ENCODE data around the gene DCTPP1. TPM values are rescaled to one million over a fixed set of nuclear protein-coding genes. Genes with fewer than 3 reads are reported as not detected.

The DCTPP1 gene
- total RNA-seq (2012; rRNA removed) (23.3 and 24.9 TPM in 2 replicates), polyA plus RNA-seq (2012; rRNA removed) (45.5 and 48.9 TPM in 2 replicates), Bru-seq, nascent RNA (percentile 44 among the genes with signal in this experiment), BruChase-seq, experiment 1, labeled RNA remaining after a 6-hour chase (percentile 48 among the genes with signal in this experiment), BruChase-seq, experiment 2, labeled RNA remaining after a 2-hour chase (percentile 43 among the genes with signal in this experiment)
- 50.7 and 53.0 TPM in 2 replicates for polyA plus RNA-seq (2012; cell fraction: cytosol; rRNA removed)
- polyA plus RNA-seq (2012; cell fraction: nucleus; rRNA removed; ENCODE audit: low replicate concordance), result 14.2 and 16.1 TPM in 2 replicates
- long read RNA-seq, transcript DCTPP1-201 (3 exons, 1,222 nt), result major isoform, 24 of 31 reads
- long read RNA-seq, partial matches to known transcripts, result 0 of 31 reads
- long read RNA-seq, other reads (novel, unspliced or antisense), result 7 of 31 reads

DNA sequence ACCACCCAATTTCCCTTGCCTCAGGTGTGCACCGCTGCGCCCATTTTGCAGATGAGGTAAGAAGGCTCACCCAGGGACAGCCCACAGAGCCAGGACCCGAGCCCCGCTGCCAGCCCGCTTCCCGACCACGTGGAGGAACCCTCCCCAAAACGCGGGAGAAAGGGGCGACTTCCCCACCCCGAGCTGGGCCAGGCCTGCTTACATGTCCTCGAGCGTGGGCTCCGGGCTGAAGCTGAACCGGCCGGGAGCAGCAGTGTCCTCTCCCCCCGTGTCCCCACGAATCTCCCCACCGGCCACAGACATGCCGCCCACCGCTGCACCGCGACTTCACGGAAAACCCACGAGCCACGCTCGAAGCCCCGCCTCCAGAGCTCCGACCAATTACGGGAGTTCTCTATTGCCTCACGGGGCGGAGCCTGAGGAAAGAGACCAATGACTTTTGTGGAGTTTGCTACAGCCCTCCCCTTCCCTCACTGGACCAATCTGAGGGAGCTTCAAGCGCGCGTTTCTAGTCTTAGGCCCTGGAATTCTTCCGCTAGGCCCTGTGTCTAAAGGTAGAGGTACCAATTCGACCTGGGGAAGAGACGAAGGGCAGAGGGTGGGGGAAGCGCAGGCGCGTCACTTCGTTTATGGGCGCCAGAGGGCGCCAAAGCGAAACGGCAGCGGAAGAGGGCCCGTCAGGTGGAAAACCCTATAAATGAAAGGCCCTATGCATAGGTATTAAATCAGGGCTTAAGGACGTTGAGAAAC lies at the start of gene DCTPP1:
DCTPP1 (minus strand) TSS at position 353 of the 750 bp plus-strand sequence; CDS start at position 303, 50 bp downstream.
- Histone ChIP-seq H2BK5ac (ENCODE audit: low read depth, low read length, poor library complexity, severe bottlenecking) (no peak within 1 kb of the TSS), H3K18ac (ENCODE audit: low read depth, low read length) (no peak within 1 kb of the TSS), H3K27me3 (ENCODE audit: control insufficient read depth, insufficient read depth, low read length) (peaks cover 5% of the 10 kb centered on the region), H4K91ac (ENCODE audit: insufficient read depth, low read depth, low read length) (peak within 1 kb of the TSS; percentile 33), H3K4me3 (ENCODE audit: insufficient read depth, low read depth, low read length) (peak within 1 kb of the TSS; percentile 64), H3K36me3 (ENCODE audit: control insufficient read depth, insufficient read depth, low read length) (peaks cover 6% of the 10 kb centered on the region), H2AFZ (replicated peaks; ENCODE audit: low read length, poor library complexity) (peak within 1 kb of the TSS; percentile 100), H3K4me1 (ENCODE audit: control insufficient read depth, insufficient read depth, low read length) (peaks cover 3% of the 10 kb centered on the region; the same call in 1 of the 2 replicates), H4K8ac (ENCODE audit: low read depth in 2 of 2, low read length in 2 of 2) (peak within 1 kb of the TSS; percentile 81 to 93), H3K79me1 (ENCODE audit: low read depth in 1 of 2, low read length in 2 of 2) (peaks cover 15 to 19% of the 10 kb centered on the region in 2 experiments), H2AK5ac (ENCODE audit: low read depth, low read length) (peak within 1 kb of the TSS; percentile 40), H4K5ac (ENCODE audit: low read depth, low read length) (peak within 1 kb of the TSS; percentile 71), H2BK15ac (ENCODE audit: low read depth, low read length) (no peak within 1 kb of the TSS), H3K27ac (ENCODE audit: insufficient read depth, low read length) (no peak within 1 kb of the TSS; the same call in 1 of the 2 replicates), H3K56ac (ENCODE audit: extremely low read depth, insufficient read depth, low read length) (peak within 1 kb of the TSS; percentile 34; the same call in 1 of the 2 replicates), H3K9me3 (ENCODE audit: control insufficient read depth, insufficient read depth, low read length) (no peaks in the 10 kb centered on the region), H2BK20ac (ENCODE audit: low read depth, low read length) (no peak within 1 kb of the TSS), H3K14ac (replicated peaks; ENCODE audit: low read depth, low read length) (peak within 1 kb of the TSS; percentile 72), H2AK9ac (replicated peaks; ENCODE audit: low read depth, low read length, poor library complexity) (peak within 1 kb of the TSS; percentile 94), H2BK120ac (ENCODE audit: low read depth, low read length) (no peak within 1 kb of the TSS), H3K9me1 (ENCODE audit: insufficient read depth, low read length) (peaks cover 6% of the 10 kb centered on the region), H4K20me1 (ENCODE audit: insufficient read depth, low read length) (no peaks in the 10 kb centered on the region; the same call in 1 of the 2 replicates), H3K9ac (ENCODE audit: low read depth, low read length) (peak within 1 kb of the TSS; percentile 23), H3K4ac (ENCODE audit: low read depth, low read length) (peak within 1 kb of the TSS; percentile 69), H3K4me2 (ENCODE audit: low read depth, low read length) (peak within 1 kb of the TSS; percentile 82), H3K23ac (ENCODE audit: low read depth, low read length) (peak within 1 kb of the TSS; percentile 77)
- dilution Hi-C loops (cut with HindIII; ENCODE audit: low sequenced_read_pairs, unreplicated experiment) (no loop called here), in situ Hi-C loops (cut with MboI; ENCODE audit: low sequenced_read_pairs) (no loop called here), intact Hi-C loops (cut with micrococcal nuclease) (loop anchor here (1.0 kb wide), 1 partner anchor 198 kb away; no protein-coding TSS in a partner anchor)
- ATAC-seq (ENCODE audit: low read depth) (peak; percentile 100), DNase-seq (peak; percentile 98)
- ChIA-PET CTCF (interaction anchor here (0.6 to 1.5 kb wide), 10 partner anchors 9 to 511 kb away, joined by 3 to 6 read pairs (median 3); no protein-coding TSS in a partner anchor), POLR2A (ENCODE audit: unreplicated experiment) (no interaction called here)
- WGBS, 2 experiments (ENCODE audit: extremely low coverage in 2 of 2, insufficient read length in 1 of 2), result 0% methylated on average over 13 of the region's 49 CpGs; no CpG with 5 or more reads in 1 of the 2 experiments
- BruUV-seq (replicated peaks), result no TSS peak
- TF ChIP-seq CHD1 (IDR thresholded peaks at IDR 0.05; ENCODE audit: low read depth, low read length) (no peak), MAZ (IDR thresholded peaks at IDR 0.05; ENCODE audit: borderline replicate concordance, low read depth, low read length) (0 out of 2 replicates have a peak, but pooled peaks have one; percentile 24), BHLHE40 (IDR thresholded peaks at IDR 0.05; ENCODE audit: low read depth, low read length) (no peak), RFX5 (IDR thresholded peaks at IDR 0.05; ENCODE audit: low read depth, low read length) (no peak), USF2 (IDR thresholded peaks at IDR 0.05; ENCODE audit: low read depth, low read length) (peak; percentile 37), FOS (IDR thresholded peaks at IDR 0.05; ENCODE audit: low read depth, low read length) (no peak), CEBPB (IDR thresholded peaks at IDR 0.05; ENCODE audit: low read depth, low read length) (peak; percentile 89), SMC3 (IDR thresholded peaks at IDR 0.05; ENCODE audit: low read depth, low read length) (peak; percentile 78), NFE2L2 (IDR thresholded peaks at IDR 0.05; ENCODE audit: low read depth, low read length) (no peak), RCOR1 (IDR thresholded peaks at IDR 0.05; ENCODE audit: insufficient replicate concordance, low read length) (no peak)
- TF ChIP-seq, protein P1, sequence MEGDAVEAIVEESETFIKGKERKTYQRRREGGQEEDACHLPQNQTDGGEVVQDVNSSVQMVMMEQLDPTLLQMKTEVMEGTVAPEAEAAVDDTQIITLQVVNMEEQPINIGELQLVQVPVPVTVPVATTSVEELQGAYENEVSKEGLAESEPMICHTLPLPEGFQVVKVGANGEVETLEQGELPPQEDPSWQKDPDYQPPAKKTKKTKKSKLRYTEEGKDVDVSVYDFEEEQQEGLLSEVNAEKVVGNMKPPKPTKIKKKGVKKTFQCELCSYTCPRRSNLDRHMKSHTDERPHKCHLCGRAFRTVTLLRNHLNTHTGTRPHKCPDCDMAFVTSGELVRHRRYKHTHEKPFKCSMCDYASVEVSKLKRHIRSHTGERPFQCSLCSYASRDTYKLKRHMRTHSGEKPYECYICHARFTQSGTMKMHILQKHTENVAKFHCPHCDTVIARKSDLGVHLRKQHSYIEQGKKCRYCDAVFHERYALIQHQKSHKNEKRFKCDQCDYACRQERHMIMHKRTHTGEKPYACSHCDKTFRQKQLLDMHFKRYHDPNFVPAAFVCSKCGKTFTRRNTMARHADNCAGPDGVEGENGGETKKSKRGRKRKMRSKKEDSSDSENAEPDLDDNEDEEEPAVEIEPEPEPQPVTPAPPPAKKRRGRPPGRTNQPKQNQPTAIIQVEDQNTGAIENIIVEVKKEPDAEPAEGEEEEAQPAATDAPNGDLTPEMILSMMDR (conservative IDR thresholded peaks at IDR 0.05; ENCODE audit: low read depth, low read length), result peak; percentile 79
